DMS114 treated with DMSO at 0.1 percent for 48 hours (cell line): Measurements from ENCODE around the gene SUN1.
A peak's percentile ranks its signal among the peaks of the same experiment; 100 is the strongest.
"Not testable (repeated sequence)": the region's sequence is repeated elsewhere in the genome, so short reads cannot be mapped to it uniquely, and the experiment has no call there.

Experiments
- DNase-seq: peaks from one replicate; lab custom pipeline; 2025; ENCODE audit not compliant: unreplicated experiment; lab: John Stamatoyannopoulos, UW

Gene SUN1

GRCh38 chr7:834277-834676, 2.0 kb downstream of the SUN1 start:
- no peak for DNase-seq

- DNase-seq: no peak
Measured at GRCh38 chr7:835021-835420, 2.7 kb downstream of the SUN1 start.

- no peak for DNase-seq
Measured at GRCh38 chr7:835485-836401, 3.5 kb downstream of the SUN1 start.

GRCh38 chr7:836429-836828, 4.2 kb downstream of the SUN1 start:
- DNase-seq: peak; percentile 14

- no peak for DNase-seq
Measured at GRCh38 chr7:837001-837400, 4.7 kb downstream of the SUN1 start.

GRCh38 chr7:840001-840600, 7.8 kb downstream of the SUN1 start:
- no peak for DNase-seq

GRCh38 chr7:841943-842342, 9.7 kb downstream of the SUN1 start:
- no peak for DNase-seq

- DNase-seq: no peak
Measured at GRCh38 chr7:842431-843031, 10.3 kb downstream of the SUN1 start.

GRCh38 chr7:843230-843629, 11.0 kb downstream of the SUN1 start:
- no peak for DNase-seq

GRCh38 chr7:844043-844442, 11.8 kb downstream of the SUN1 start:
- DNase-seq: no peak

GRCh38 chr7:844514-844913, 12.2 kb downstream of the SUN1 start:
- DNase-seq: no peak

- DNase-seq: no peak
Measured at GRCh38 chr7:845091-845490, 12.8 kb downstream of the SUN1 start.

GRCh38 chr7:845731-846130, 13.5 kb downstream of the SUN1 start:
- no peak for DNase-seq

GRCh38 chr7:846958-847650, 14.8 kb downstream of the SUN1 start:
- DNase-seq: not testable (repeated sequence)

GRCh38 chr7:847728-848127, 15.5 kb downstream of the SUN1 start:
- DNase-seq: not testable (repeated sequence)

GRCh38 chr7:849145-849544, 16.9 kb downstream of the SUN1 start:
- no peak for DNase-seq

GRCh38 chr7:849781-850180, 17.5 kb downstream of the SUN1 start:
- no peak for DNase-seq

- no peak for DNase-seq
Measured at GRCh38 chr7:851204-851603, 18.9 kb downstream of the SUN1 start.

- DNase-seq: no peak
Measured at GRCh38 chr7:853366-854117, 21.3 kb downstream of the SUN1 start.

- no peak for DNase-seq
Measured at GRCh38 chr7:854118-854775, 22.0 kb downstream of the SUN1 start.
